Measurements from ENCODE around the gene METAP1. TPM values are rescaled to one million over a fixed set of nuclear protein-coding genes. Genes with fewer than 3 reads are reported as not detected.
"Not testable (repeated sequence)": the region's sequence is repeated elsewhere in the genome, so short reads cannot be mapped to it uniquely, and the experiment has no call there.

METAP1 gene
- total and polyA plus RNA-seq, 2 donors (not counting 1 experiment from before 2014, with no cell fraction given) = 38.5 to 76.4 TPM

GRCh38 chr4:99102634-99103033, 107.1 kb downstream of the METAP1 start:
- H3K9ac ChIP-seq (ENCODE audit: insufficient read depth, low read length) = no peak overlapping the region
- TF ChIP-seq CTCF (conservative IDR thresholded peaks at IDR 0.05 in 1 of 2, IDR thresholded peaks at IDR 0.05 in 1 of 2; ENCODE audit: low read depth in 1 of 2, low read length in 2 of 2) (no peak), EZH2 (IDR thresholded peaks at IDR 0.05; ENCODE audit: low read length, missing control alignments) (no peak)
- no peaks in the 10 kb centered on the region for H3K4me1 ChIP-seq (ENCODE audit: control insufficient read depth, extremely low read depth, insufficient read depth, low read length)
- DNase-seq (ENCODE audit: low read depth in 2 of 2) = no peak
- H3K27ac ChIP-seq (ENCODE audit: insufficient read depth, low read length) = no peak overlapping the region
- no peaks in the 10 kb centered on the region for H3K79me2 ChIP-seq (ENCODE audit: control insufficient read depth, insufficient read depth, low read length)
- no peaks in the 10 kb centered on the region for H3K36me3 ChIP-seq (ENCODE audit: control insufficient read depth, insufficient read depth, low read length)
- no peak overlapping the region for H3K4me2 ChIP-seq (ENCODE audit: extremely low read depth, insufficient read depth, low read length)
- H4K20me1 ChIP-seq (ENCODE audit: control insufficient read depth, extremely low read depth, insufficient read depth, low read length) = no peaks in the 10 kb centered on the region
- no peaks in the 10 kb centered on the region for H3K9me3 ChIP-seq (ENCODE audit: control insufficient read depth, insufficient read depth, low read depth, low read length)
- no peaks in the 10 kb centered on the region for H3K27me3 ChIP-seq (ENCODE audit: control insufficient read depth, insufficient read depth, low read length)
- no peak overlapping the region for H3K4me3 ChIP-seq (replicated peaks in 1 of 4; ENCODE audit: control extremely low read depth in 1 of 4, insufficient read depth in 1 of 4, low read depth in 3 of 4, low read length in 4 of 4)
- no peak overlapping the region for H2AFZ ChIP-seq (ENCODE audit: low read length)

- Histone ChIP-seq H4K20me1 (ENCODE audit: control insufficient read depth, extremely low read depth, insufficient read depth, low read length) (no peaks in the 10 kb centered on the region), H3K9ac (ENCODE audit: insufficient read depth, low read length) (no peak overlapping the region), H3K4me3 (replicated peaks in 1 of 4; ENCODE audit: control extremely low read depth in 1 of 4, insufficient read depth in 1 of 4, low read depth in 3 of 4, low read length in 4 of 4) (no peak overlapping the region), H3K9me3 (ENCODE audit: control insufficient read depth, insufficient read depth, low read depth, low read length) (no peaks in the 10 kb centered on the region), H3K36me3 (ENCODE audit: control insufficient read depth, insufficient read depth, low read length) (no peaks in the 10 kb centered on the region), H3K79me2 (ENCODE audit: control insufficient read depth, insufficient read depth, low read length) (no peaks in the 10 kb centered on the region), H3K4me1 (ENCODE audit: control insufficient read depth, extremely low read depth, insufficient read depth, low read length) (no peaks in the 10 kb centered on the region), H3K27me3 (ENCODE audit: control insufficient read depth, insufficient read depth, low read length) (no peaks in the 10 kb centered on the region), H3K27ac (ENCODE audit: insufficient read depth, low read length) (no peak overlapping the region), H2AFZ (ENCODE audit: low read length) (no peak overlapping the region), H3K4me2 (ENCODE audit: extremely low read depth, insufficient read depth, low read length) (no peak overlapping the region)
- TF ChIP-seq CTCF (conservative IDR thresholded peaks at IDR 0.05 in 1 of 2, IDR thresholded peaks at IDR 0.05 in 1 of 2; ENCODE audit: low read depth in 1 of 2, low read length in 2 of 2) (no peak), EZH2 (IDR thresholded peaks at IDR 0.05; ENCODE audit: low read length, missing control alignments) (no peak)
- no peak for DNase-seq (ENCODE audit: low read depth in 2 of 2)
Observed at GRCh38 chr4:99103166-99103565, 107.6 kb downstream of the METAP1 start.

DNA sequence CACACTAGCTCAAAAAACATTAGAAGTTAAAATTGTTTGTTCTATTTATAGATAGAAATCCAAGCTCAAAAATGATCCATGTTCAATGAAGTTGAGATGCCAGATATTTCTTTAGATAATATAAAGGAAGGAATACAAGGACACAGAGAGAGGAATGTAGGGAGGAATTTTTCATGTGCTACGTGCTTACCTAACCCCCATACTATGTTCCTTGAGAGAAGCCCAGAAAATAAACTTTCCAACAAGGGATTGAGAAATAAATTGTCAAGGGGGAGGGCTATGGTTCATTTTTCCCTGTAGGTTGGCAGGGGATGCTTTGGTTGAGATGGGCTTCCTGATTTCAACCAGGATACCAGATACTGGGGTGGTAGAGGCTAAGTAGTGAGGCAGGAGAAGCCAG, 108.6 kb downstream of the METAP1 start:
- H3K9me3 ChIP-seq (ENCODE audit: control insufficient read depth, insufficient read depth, low read depth, low read length) = no peaks in the 10 kb centered on the region
- no peaks in the 10 kb centered on the region for H4K20me1 ChIP-seq (ENCODE audit: control insufficient read depth, extremely low read depth, insufficient read depth, low read length)
- H3K79me2 ChIP-seq (ENCODE audit: control insufficient read depth, insufficient read depth, low read length) = no peaks in the 10 kb centered on the region
- H3K4me3 ChIP-seq (replicated peaks in 1 of 4; ENCODE audit: control extremely low read depth in 1 of 4, insufficient read depth in 1 of 4, low read depth in 3 of 4, low read length in 4 of 4) = no peak overlapping the region
- H3K4me1 ChIP-seq (ENCODE audit: control insufficient read depth, extremely low read depth, insufficient read depth, low read length) = no peaks in the 10 kb centered on the region
- no peak overlapping the region for H3K9ac ChIP-seq (ENCODE audit: insufficient read depth, low read length)
- no peak for TF ChIP-seq CTCF (conservative IDR thresholded peaks at IDR 0.05 in 1 of 2, IDR thresholded peaks at IDR 0.05 in 1 of 2; ENCODE audit: low read depth in 1 of 2, low read length in 2 of 2)
- TF ChIP-seq EZH2 (IDR thresholded peaks at IDR 0.05; ENCODE audit: low read length, missing control alignments) = no peak
- peak in 1 of 2 donors; percentile 11 for DNase-seq (ENCODE audit: low read depth in 2 of 2)
- H3K36me3 ChIP-seq (ENCODE audit: control insufficient read depth, insufficient read depth, low read length) = no peaks in the 10 kb centered on the region
- H3K27me3 ChIP-seq (ENCODE audit: control insufficient read depth, insufficient read depth, low read length) = no peaks in the 10 kb centered on the region
- no peak overlapping the region for H2AFZ ChIP-seq (ENCODE audit: low read length)
- no peak overlapping the region for H3K27ac ChIP-seq (ENCODE audit: insufficient read depth, low read length)
- no peak overlapping the region for H3K4me2 ChIP-seq (ENCODE audit: extremely low read depth, insufficient read depth, low read length)

DNA sequence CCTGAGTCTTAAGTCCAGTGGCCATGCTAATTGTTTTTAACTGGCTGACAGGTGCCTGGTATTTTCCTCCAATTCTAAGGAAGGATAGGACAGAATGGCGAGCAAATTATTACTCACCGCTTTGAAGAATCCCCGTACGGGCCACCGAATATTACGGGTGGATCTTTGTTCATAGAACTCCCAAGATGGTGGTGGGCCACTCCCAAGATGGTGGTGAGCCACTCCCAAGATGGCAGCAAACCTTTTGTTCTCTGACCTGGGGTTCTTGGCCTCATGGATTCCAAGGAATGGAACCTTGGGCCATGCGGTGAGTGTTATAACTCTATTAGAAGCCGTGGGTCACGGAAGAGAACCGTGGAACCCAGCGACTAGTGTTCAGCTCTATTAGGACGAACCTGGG, 113.8 kb downstream of the METAP1 start:
- H3K27ac ChIP-seq (ENCODE audit: insufficient read depth, low read length); H3K36me3 ChIP-seq (ENCODE audit: control insufficient read depth, insufficient read depth, low read length); H3K4me1 ChIP-seq (ENCODE audit: control insufficient read depth, extremely low read depth, insufficient read depth, low read length); DNase-seq (ENCODE audit: low read depth in 2 of 2); H3K4me3 ChIP-seq (replicated peaks in 1 of 4; ENCODE audit: control extremely low read depth in 1 of 4, insufficient read depth in 1 of 4, low read depth in 3 of 4, low read length in 4 of 4); H3K79me2 ChIP-seq (ENCODE audit: control insufficient read depth, insufficient read depth, low read length); H3K9ac ChIP-seq (ENCODE audit: insufficient read depth, low read length); H3K4me2 ChIP-seq (ENCODE audit: extremely low read depth, insufficient read depth, low read length); H3K9me3 ChIP-seq (ENCODE audit: control insufficient read depth, insufficient read depth, low read depth, low read length); H3K27me3 ChIP-seq (ENCODE audit: control insufficient read depth, insufficient read depth, low read length); H4K20me1 ChIP-seq (ENCODE audit: control insufficient read depth, extremely low read depth, insufficient read depth, low read length); H2AFZ ChIP-seq (ENCODE audit: low read length): not testable (repeated sequence)
